HEK293 (cell line): Measurements from ENCODE around the gene GOLGA3.
A peak's percentile ranks its signal among the peaks of the same experiment; 100 is the strongest.

Experiments used
- CTCF ChIA-PET: fragments of 350-600 bp; formaldehyde crosslinking; extraction: SDS; loops from one replicate; lab custom pipeline; 2021; ENCODE audit warnings: antibody characterized with exemption; lab: Yijun Ruan, JAX
- POLR2A ChIA-PET: fragments of 300-600 bp; formaldehyde crosslinking; extraction: SDS; loops from one replicate; lab custom pipeline; 2020; ENCODE audit warnings: antibody characterized with exemption, inconsistent platforms; lab: Yijun Ruan, JAX
- H3K27ac ChIP-seq: fragments of 200-500 bp; sonication (Bioruptor generic); 2 replicates; pipeline ENCODE4 v1.5.1; 2014; ENCODE audit warnings: low read depth, low read length, control low read depth, inconsistent platforms; ENCODE audit errors: extremely low read depth
- H3K36me3 ChIP-seq, 2 experiments: fragments of 200-500 bp in 1 of 2; sonication (Bioruptor generic) in 1 of 2; 1 replicate in 1 of 2; 2 replicates in 1 of 2; pipeline ENCODE4 v1.5.1; 2014 to 2017; ENCODE audit warnings: inconsistent platforms in 2 of 2, low read length in 2 of 2; ENCODE audit not compliant: control insufficient read depth in 2 of 2, insufficient read depth in 1 of 2
- H3K4me1 ChIP-seq: fragments of 200-500 bp; sonication (Bioruptor generic); 2 replicates; pipeline ENCODE4 v1.5.1; 2014; ENCODE audit warnings: mild to moderate bottlenecking, low read length, inconsistent platforms; ENCODE audit not compliant: control insufficient read depth, insufficient read depth
- H3K4me3 ChIP-seq: 2 replicates; pipeline ENCODE4 v1.5.1; 2011; ENCODE audit warnings: low read depth, mild to moderate bottlenecking, control low read depth, low read length, moderate library complexity
- H3K9me3 ChIP-seq: fragments of 200-500 bp; sonication (Bioruptor generic); 2 replicates; pipeline ENCODE4 v1.5.1; 2014; ENCODE audit warnings: low read depth, low read length, inconsistent platforms; ENCODE audit not compliant: control insufficient read depth, insufficient read depth
- GLI2 ChIP-seq: fragments of 450-650 bp; formaldehyde crosslinking; IDR thresholded peaks from 2 replicates; pipeline ENCODE4; 2017; ENCODE audit warnings: missing biosample characterization, missing genetic modification characterization, low read depth, borderline replicate concordance
- HOXD13 ChIP-seq: sonication (generic); formaldehyde crosslinking; IDR thresholded peaks from 2 replicates; pipeline ENCODE4 v1.8.0; 2022; ENCODE audit warnings: missing genetic modification reagents, borderline replicate concordance
- IKZF3 ChIP-seq: fragments of 450-650 bp; IDR thresholded peaks from 2 replicates; pipeline ENCODE4 v1.5.0; 2018; ENCODE audit warnings: missing biosample characterization, mild to moderate bottlenecking, missing genetic modification characterization, moderate library complexity
- KLF9 ChIP-seq: fragments of 450-650 bp; formaldehyde crosslinking; IDR thresholded peaks from 2 replicates; pipeline ENCODE4 v1.5.1; 2016; ENCODE audit warnings: missing biosample characterization, missing genetic modification characterization, low read depth
- PRDM10 ChIP-seq: fragments of 450-650 bp; formaldehyde crosslinking; IDR thresholded peaks from 2 replicates; pipeline ENCODE4 v1.5.1; 2016; ENCODE audit warnings: missing biosample characterization, missing genetic modification characterization
- PRDM6 ChIP-seq: fragments of 450-650 bp; formaldehyde crosslinking; IDR thresholded peaks from 2 replicates; pipeline ENCODE4 v1.5.1; 2017; ENCODE audit warnings: missing biosample characterization, missing genetic modification characterization
- SCRT1 ChIP-seq: fragments of 450-650 bp; formaldehyde crosslinking; IDR thresholded peaks from 2 replicates; pipeline ENCODE4 v1.5.1; 2016; ENCODE audit warnings: missing biosample characterization, missing genetic modification characterization, borderline replicate concordance
- TRIM28 ChIP-seq: IDR thresholded peaks from 2 replicates; pipeline ENCODE4 v1.6.1; 2011; ENCODE audit warnings: low read length, control low read depth, borderline replicate concordance
- ZBTB1 ChIP-seq: fragments of 450-650 bp; formaldehyde crosslinking; IDR thresholded peaks from 2 replicates; pipeline ENCODE4 v1.5.1; 2016; ENCODE audit warnings: missing biosample characterization, missing genetic modification characterization
- ZBTB17 ChIP-seq: fragments of 450-650 bp; formaldehyde crosslinking; IDR thresholded peaks from 2 replicates; pipeline ENCODE4 v1.5.1; 2016; ENCODE audit warnings: missing biosample characterization, missing genetic modification characterization
- ZBTB21 ChIP-seq: fragments of 450-650 bp; formaldehyde crosslinking; IDR thresholded peaks from 2 replicates; pipeline ENCODE4 v1.5.1; 2017; ENCODE audit warnings: missing biosample characterization, missing genetic modification characterization
- ZBTB49 ChIP-seq: fragments of 450-650 bp; formaldehyde crosslinking; IDR thresholded peaks from 2 replicates; pipeline ENCODE4 v1.5.1; 2016; ENCODE audit warnings: missing biosample characterization, missing genetic modification characterization, low read depth
- ZFP37 ChIP-seq: fragments of 450-650 bp; formaldehyde crosslinking; IDR thresholded peaks from 2 replicates; pipeline ENCODE4 v1.5.1; 2016; ENCODE audit warnings: missing biosample characterization, missing genetic modification characterization
- ZNF121 ChIP-seq: fragments of 450-650 bp; formaldehyde crosslinking; IDR thresholded peaks from 2 replicates; pipeline ENCODE4 v1.5.1; 2016; ENCODE audit warnings: missing biosample characterization, missing genetic modification characterization
- ZNF23 ChIP-seq: fragments of 450-650 bp; formaldehyde crosslinking; IDR thresholded peaks from 2 replicates; pipeline ENCODE4 v1.5.1; 2016; ENCODE audit warnings: missing biosample characterization, missing genetic modification characterization, borderline replicate concordance
- ZNF24 ChIP-seq: fragments of 450-650 bp; formaldehyde crosslinking; IDR thresholded peaks from 2 replicates; pipeline ENCODE4 v1.5.1; 2016; ENCODE audit warnings: missing biosample characterization, missing genetic modification characterization
- ZNF354C ChIP-seq: fragments of 450-650 bp; formaldehyde crosslinking; IDR thresholded peaks from 2 replicates; pipeline ENCODE4 v1.5.1; 2016; ENCODE audit warnings: missing biosample characterization, missing genetic modification characterization, low read depth, borderline replicate concordance
- ZNF521 ChIP-seq: fragments of 450-650 bp; formaldehyde crosslinking; IDR thresholded peaks from 2 replicates; pipeline ENCODE4 v1.5.1; 2017; ENCODE audit warnings: missing biosample characterization, mild to moderate bottlenecking, missing genetic modification characterization
- ZNF530 ChIP-seq: fragments of 450-650 bp; formaldehyde crosslinking; IDR thresholded peaks from 2 replicates; pipeline ENCODE4 v1.5.1; 2016; ENCODE audit warnings: low read depth, missing biosample characterization, missing genetic modification characterization
- ZNF600 ChIP-seq: fragments of 450-650 bp; formaldehyde crosslinking; IDR thresholded peaks from 2 replicates; pipeline ENCODE4 v1.5.1; 2016; ENCODE audit warnings: missing biosample characterization, missing genetic modification characterization
- ZNF677 ChIP-seq: fragments of 450-650 bp; IDR thresholded peaks from 2 replicates; pipeline ENCODE4 v1.5.0; 2018; ENCODE audit warnings: missing biosample characterization, mild to moderate bottlenecking, missing genetic modification characterization, moderate library complexity
- ZSCAN4 ChIP-seq: fragments of 450-650 bp; formaldehyde crosslinking; IDR thresholded peaks from 2 replicates; pipeline ENCODE4 v1.5.1; 2017; ENCODE audit warnings: missing biosample characterization, missing genetic modification characterization

The GOLGA3 gene

GRCh38 chr12:132746613-132747012 is 82.1 kb downstream of the GOLGA3 start:
- H3K36me3 ChIP-seq = peaks cover 73 to 96% of the 10 kb centered on the region in 2 experiments
- peak overlapping the region; percentile 17; the same call in 1 of the 2 replicates for H3K27ac ChIP-seq
- POLR2A ChIA-PET = no interaction called here
- TF ChIP-seq ZNF600 (tag by site-specific recombination) = peak; percentile 58; the same call in 1 of the 2 replicates
- no peak for TF ChIP-seq ZBTB21 (tag by site-specific recombination)
- H3K4me3 ChIP-seq = no peak overlapping the region
- no peaks in the 10 kb centered on the region for H3K4me1 ChIP-seq
- CTCF ChIA-PET = no interaction called here
- no peaks in the 10 kb centered on the region for H3K9me3 ChIP-seq

- peaks cover 70 to 98% of the 10 kb centered on the region in 2 experiments for H3K36me3 ChIP-seq
- ChIA-PET CTCF (no interaction called here), POLR2A (no interaction called here)
Observed at GRCh38 chr12:132743831-132744230, 84.8 kb downstream of the GOLGA3 start.

More at GRCh38 chr12:132743831-132744230, 84.8 kb downstream of the GOLGA3 start:
- H3K4me3 ChIP-seq = no peak overlapping the region
- TF ChIP-seq PRDM6 (tag by site-specific recombination) (no peak), PRDM10 (tag by site-specific recombination) (no peak), ZNF23 (tag by site-specific recombination) (no peak), ZBTB1 (no peak), ZNF24 (no peak), ZFP37 (tag by site-specific recombination) (no peak), ZNF530 (no peak), GLI2 (tag by site-specific recombination) (no peak), ZNF121 (tag by site-specific recombination) (no peak), SCRT1 (tag by site-specific recombination) (no peak), ZNF354C (no peak), ZNF677 (no peak), KLF9 (tag by site-specific recombination) (no peak), TRIM28 (no peak), ZNF521 (tag by site-specific recombination) (no peak), ZSCAN4 (no peak), IKZF3 (no peak), ZBTB17 (tag by site-specific recombination) (no peak), HOXD13 (CRISPR knock-in tag) (no peak), ZBTB49 (tag by site-specific recombination) (no peak)
- no peaks in the 10 kb centered on the region for H3K9me3 ChIP-seq
- H3K27ac ChIP-seq = no peak overlapping the region
- H3K4me1 ChIP-seq = no peaks in the 10 kb centered on the region
